ENCODE measurements around the gene GATB. TPM values are rescaled to one million over a fixed set of nuclear protein-coding genes. Genes with fewer than 3 reads are reported as not detected.

GATB gene
- total and polyA plus RNA-seq, 10 of the 15 experiments (the other 5 are each of a cell fraction or from before 2014, with no cell fraction given) = 20.5 to 37.3 (median 30.5) TPM

GRCh38 chr4:151808542-151808941 lies 47.7 kb upstream of the GATB start:
- no peaks in the 10 kb centered on the region for H3K27me3 ChIP-seq (replicated peaks in 1 of 2; ENCODE audit: control insufficient read depth in 2 of 2, insufficient read depth in 2 of 2, low read length in 1 of 2)
- no peaks in the 10 kb centered on the region for H3K36me3 ChIP-seq (ENCODE audit: control insufficient read depth in 2 of 2, insufficient read depth in 2 of 2, low read length in 1 of 2)
- no peak for TF ChIP-seq BACH1 (IDR thresholded peaks at IDR 0.05; ENCODE audit: borderline replicate concordance)
- no peak for TF ChIP-seq ATF3 (IDR thresholded peaks at IDR 0.05; ENCODE audit: borderline replicate concordance, extremely low read depth, low read depth, low read length)
- TF ChIP-seq, protein P1, sequence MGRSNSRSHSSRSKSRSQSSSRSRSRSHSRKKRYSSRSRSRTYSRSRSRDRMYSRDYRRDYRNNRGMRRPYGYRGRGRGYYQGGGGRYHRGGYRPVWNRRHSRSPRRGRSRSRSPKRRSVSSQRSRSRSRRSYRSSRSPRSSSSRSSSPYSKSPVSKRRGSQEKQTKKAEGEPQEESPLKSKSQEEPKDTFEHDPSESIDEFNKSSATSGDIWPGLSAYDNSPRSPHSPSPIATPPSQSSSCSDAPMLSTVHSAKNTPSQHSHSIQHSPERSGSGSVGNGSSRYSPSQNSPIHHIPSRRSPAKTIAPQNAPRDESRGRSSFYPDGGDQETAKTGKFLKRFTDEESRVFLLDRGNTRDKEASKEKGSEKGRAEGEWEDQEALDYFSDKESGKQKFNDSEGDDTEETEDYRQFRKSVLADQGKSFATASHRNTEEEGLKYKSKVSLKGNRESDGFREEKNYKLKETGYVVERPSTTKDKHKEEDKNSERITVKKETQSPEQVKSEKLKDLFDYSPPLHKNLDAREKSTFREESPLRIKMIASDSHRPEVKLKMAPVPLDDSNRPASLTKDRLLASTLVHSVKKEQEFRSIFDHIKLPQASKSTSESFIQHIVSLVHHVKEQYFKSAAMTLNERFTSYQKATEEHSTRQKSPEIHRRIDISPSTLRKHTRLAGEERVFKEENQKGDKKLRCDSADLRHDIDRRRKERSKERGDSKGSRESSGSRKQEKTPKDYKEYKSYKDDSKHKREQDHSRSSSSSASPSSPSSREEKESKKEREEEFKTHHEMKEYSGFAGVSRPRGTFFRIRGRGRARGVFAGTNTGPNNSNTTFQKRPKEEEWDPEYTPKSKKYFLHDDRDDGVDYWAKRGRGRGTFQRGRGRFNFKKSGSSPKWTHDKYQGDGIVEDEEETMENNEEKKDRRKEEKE (IDR thresholded peaks at IDR 0.05) = no peak
- FAIRE-seq (no peak), DNase-seq (ENCODE audit: low read depth, low spot score) (no peak), ATAC-seq (no peak)
- no peaks in the 10 kb centered on the region for H3K79me2 ChIP-seq (ENCODE audit: control insufficient read depth, insufficient read depth, low read length)
- no peak overlapping the region for H2AFZ ChIP-seq (ENCODE audit: control insufficient read depth, low read depth, low read length)
- POLR2A ChIA-PET = interaction anchor here (1.4 kb wide), 1 partner anchor 9 kb away, joined by 3 read pairs; no protein-coding TSS in a partner anchor
- BruUV-seq (replicated peaks) = no TSS peak
- WGBS (ENCODE audit: insufficient coverage, insufficient replicate concordance, low lambda C conversion rate, missing lambda C conversion rate) = 93% methylated on average over 4 of the region's 4 CpGs
- H4K20me1 ChIP-seq (ENCODE audit: control insufficient read depth, insufficient read depth) = no peaks in the 10 kb centered on the region
- no peaks in the 10 kb centered on the region for H3K4me1 ChIP-seq (ENCODE audit: control insufficient read depth, insufficient read depth, low read length)
- intact Hi-C loops (cut with micrococcal nuclease; ENCODE audit: unreplicated experiment) (no loop called here), in situ Hi-C loops (cut with MboI) (no loop called here)
- CTCF ChIA-PET = interaction anchor here (2.4 kb wide), 1 partner anchor 9 kb away, joined by 6 read pairs; no protein-coding TSS in a partner anchor
- RAD21 ChIA-PET (ENCODE audit: unreplicated experiment) = no interaction called here
- H3K27ac ChIP-seq (ENCODE audit: control insufficient read depth, insufficient read depth) = no peak overlapping the region
- SMC1A ChIA-PET (ENCODE audit: uncharacterized antibody, unreplicated experiment) = interaction anchor here (0.6 to 0.7 kb wide), 2 partner anchors 10 to 1639 kb away, joined by 3 read pairs; no protein-coding TSS in a partner anchor
- H3K9ac ChIP-seq (ENCODE audit: control insufficient read depth, insufficient read depth, low read length) = no peak overlapping the region
- no peaks in the 10 kb centered on the region for H3K9me3 ChIP-seq (replicated peaks; ENCODE audit: control insufficient read depth, insufficient read depth, low read length)
- H3K4me2 ChIP-seq (ENCODE audit: control insufficient read depth, insufficient read depth) = no peak overlapping the region
- no peak overlapping the region for H3K4me3 ChIP-seq

Measured in GM12878 (cell line).